NCI-H2196 (cell line): ENCODE data around the gene RFTN1.
A peak's percentile ranks its signal among the peaks of the same experiment; 100 is the strongest.

ENCODE experiments used
- DNase-seq: peaks from one replicate; lab custom pipeline; 2025; ENCODE audit not compliant: unreplicated experiment; lab: John Stamatoyannopoulos, UW

RFTN1 gene

GRCh38 chr3:16309558-16309957 lies 203.9 kb downstream of the RFTN1 start:
- no peak for DNase-seq

- no peak for DNase-seq
These were observed 204.8 kb downstream of the RFTN1 start for GRCh38 chr3:16308727-16309126.

GRCh38 chr3:16307832-16308531 lies 205.5 kb downstream of the RFTN1 start:
- DNase-seq = no peak

GRCh38 chr3:16305111-16305541 lies 208.4 kb downstream of the RFTN1 start:
- no peak for DNase-seq

- no peak for DNase-seq
These were observed 209.2 kb downstream of the RFTN1 start for GRCh38 chr3:16304061-16305010.

- no peak for DNase-seq
These were observed 210.4 kb downstream of the RFTN1 start for GRCh38 chr3:16303037-16303575.

GRCh38 chr3:16302082-16302631 lies 211.3 kb downstream of the RFTN1 start:
- DNase-seq = no peak

- DNase-seq = no peak
These were observed 212.0 kb downstream of the RFTN1 start for GRCh38 chr3:16301507-16301906.

GRCh38 chr3:16300881-16301359 lies 212.6 kb downstream of the RFTN1 start:
- no peak for DNase-seq

- no peak for DNase-seq
These were observed 213.2 kb downstream of the RFTN1 start for GRCh38 chr3:16300307-16300706.

GRCh38 chr3:16299746-16300145 lies 213.8 kb downstream of the RFTN1 start:
- no peak for DNase-seq

GRCh38 chr3:16298891-16299290 lies 214.6 kb downstream of the RFTN1 start:
- no peak for DNase-seq

GRCh38 chr3:16297997-16298885 lies 215.3 kb downstream of the RFTN1 start:
- no peak for DNase-seq

GRCh38 chr3:16295298-16295890 lies 218.1 kb downstream of the RFTN1 start:
- DNase-seq = no peak

GRCh38 chr3:16294844-16295243 lies 218.7 kb downstream of the RFTN1 start:
- no peak for DNase-seq

- DNase-seq = no peak
These were observed 222.7 kb downstream of the RFTN1 start for GRCh38 chr3:16290827-16291196.

GRCh38 chr3:16290007-16290826 lies 223.3 kb downstream of the RFTN1 start:
- DNase-seq = peak; percentile 18

- no peak for DNase-seq
These were observed 224.2 kb downstream of the RFTN1 start for GRCh38 chr3:16289144-16289889.
